Stimulated activated CD8-positive, alpha-beta memory T cell treated with anti-CD3 and anti-CD28 coated beads, Interleukin-4, amount 100 ng/mL, for 24 hours (primary cell): ENCODE measurements around the gene MED28.
"Not testable (repeated sequence)": the region's sequence is repeated elsewhere in the genome, so short reads cannot be mapped to it uniquely, and the experiment has no call there.

Experiments
- DNase-seq: peaks from one replicate; pipeline ENCODE4 v3.0.0-alpha.2; 2020; ENCODE audit warnings: low read depth

The MED28 gene, protein sequence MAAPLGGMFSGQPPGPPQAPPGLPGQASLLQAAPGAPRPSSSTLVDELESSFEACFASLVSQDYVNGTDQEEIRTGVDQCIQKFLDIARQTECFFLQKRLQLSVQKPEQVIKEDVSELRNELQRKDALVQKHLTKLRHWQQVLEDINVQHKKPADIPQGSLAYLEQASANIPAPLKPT

DNA sequence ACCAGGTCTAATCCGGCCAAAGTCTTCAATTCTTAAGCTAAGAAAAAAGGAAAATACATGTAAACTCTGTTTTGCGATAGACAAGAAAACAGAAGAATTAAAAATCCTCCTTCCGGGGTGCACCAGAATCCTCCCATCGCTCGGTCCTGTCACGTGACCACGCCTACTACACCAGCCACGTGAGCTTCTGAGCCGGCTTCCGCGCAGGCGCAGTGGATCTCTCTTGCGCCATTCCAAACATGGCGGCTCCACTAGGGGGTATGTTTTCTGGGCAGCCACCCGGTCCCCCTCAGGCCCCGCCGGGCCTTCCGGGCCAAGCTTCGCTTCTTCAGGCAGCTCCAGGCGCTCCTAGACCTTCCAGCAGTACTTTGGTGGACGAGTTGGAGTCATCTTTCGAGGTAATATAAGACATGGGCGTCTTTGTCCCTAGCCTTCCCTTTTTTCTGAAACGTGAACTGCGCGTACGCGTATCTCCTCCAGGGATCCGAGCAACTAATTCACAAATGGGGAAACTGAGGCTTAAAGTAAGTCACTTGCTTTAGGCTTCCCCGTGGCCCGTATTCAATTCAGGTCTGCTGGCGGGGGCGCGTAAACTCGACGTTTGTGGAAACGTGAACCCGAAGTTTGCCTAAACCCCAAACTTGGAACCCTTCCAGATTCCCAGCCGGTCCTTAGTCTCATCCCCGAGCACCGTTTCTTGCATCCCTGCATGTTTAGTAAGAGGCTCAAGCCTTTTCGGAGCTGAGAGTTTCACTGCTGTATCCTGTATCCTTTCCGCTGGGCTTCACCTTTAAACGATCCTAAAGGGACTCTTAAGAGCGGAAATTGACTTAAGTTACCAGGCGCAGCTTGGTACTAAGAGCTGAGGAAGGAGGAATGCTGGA is at the start of gene MED28:
Gene MED28 (plus strand): TSS at position 226 of the 884 bp plus-strand sequence. CDS start 14 bp downstream, at position 240.
- DNase-seq = peak; percentile 92

DNA sequence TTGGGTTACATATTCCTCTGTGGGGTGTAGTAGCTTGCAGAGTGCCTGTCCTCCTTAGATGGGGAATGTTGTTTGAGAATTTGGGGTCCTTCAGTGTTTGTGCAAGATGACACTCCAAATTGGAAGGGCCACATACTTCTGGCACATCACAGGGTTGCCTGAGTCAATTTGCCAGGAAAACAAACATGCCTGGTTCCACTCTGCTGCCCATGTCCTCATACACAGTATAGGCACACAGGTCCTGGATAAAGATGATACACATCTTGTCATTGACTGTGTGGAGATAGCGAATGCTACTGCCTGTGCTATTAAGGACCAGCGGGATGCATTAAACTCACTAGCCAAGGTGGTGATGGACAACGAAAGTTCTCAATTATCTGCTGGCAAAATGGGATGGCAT is 48.6 kb upstream of the MED28 start:
- no peak for DNase-seq

DNA sequence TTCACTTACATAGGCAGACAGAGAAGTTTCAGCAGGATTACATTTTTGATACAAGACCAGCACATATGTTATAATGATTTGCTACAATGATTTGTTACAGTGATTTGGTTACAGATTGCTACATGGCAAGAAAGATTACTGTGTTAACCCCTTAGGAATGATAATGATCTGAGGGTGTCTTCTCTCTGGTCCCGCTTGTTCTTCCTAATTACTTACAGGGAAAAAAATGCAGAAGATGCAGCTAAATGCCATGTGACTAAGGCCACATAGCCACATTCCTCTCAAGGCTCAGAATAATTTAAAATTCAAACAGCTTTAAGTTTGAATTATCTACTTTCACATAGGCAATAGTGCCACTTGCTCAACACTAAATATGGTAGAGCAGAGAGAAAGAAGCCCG is 47.2 kb upstream of the MED28 start:
- DNase-seq = no peak

DNA sequence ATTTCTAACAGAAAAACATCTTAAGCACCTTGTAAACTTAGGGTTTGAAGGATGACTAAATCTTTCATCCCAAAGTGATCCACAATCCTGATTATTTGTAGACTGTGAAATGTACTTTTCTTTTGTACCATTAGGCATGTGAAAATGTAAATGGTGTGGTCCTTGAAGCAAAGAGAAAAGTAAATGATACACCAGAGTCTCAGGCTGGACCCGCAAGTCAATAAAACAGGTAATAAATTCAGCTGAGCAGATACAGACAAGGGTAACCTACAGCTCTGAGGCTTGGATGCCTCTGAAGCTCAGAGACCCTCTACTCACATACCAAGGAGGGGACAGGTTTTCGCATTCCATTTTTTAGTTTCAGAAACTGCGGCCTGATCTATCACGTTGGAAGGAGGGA is 40.2 kb upstream of the MED28 start:
- no peak for DNase-seq

DNA sequence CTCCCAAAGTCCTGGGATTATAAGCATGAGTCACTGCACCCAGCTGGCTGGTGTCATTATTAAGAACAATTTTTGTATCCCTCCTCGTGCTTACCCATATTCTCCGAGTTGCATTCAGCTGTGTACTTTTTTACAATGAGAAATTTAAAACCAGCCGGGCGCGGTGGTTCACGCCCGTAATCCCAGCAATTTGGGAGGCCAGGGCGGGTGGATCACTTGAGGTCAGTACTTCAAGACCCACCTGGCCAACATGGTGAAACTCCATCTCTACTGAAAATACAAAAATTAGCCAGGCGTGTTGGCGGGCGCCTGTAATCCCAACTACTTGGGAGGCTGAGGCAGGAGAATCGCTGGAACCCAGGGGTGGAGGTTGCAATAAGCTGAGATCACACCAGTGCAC is 39.3 kb upstream of the MED28 start:
- not testable (repeated sequence) for DNase-seq

DNA sequence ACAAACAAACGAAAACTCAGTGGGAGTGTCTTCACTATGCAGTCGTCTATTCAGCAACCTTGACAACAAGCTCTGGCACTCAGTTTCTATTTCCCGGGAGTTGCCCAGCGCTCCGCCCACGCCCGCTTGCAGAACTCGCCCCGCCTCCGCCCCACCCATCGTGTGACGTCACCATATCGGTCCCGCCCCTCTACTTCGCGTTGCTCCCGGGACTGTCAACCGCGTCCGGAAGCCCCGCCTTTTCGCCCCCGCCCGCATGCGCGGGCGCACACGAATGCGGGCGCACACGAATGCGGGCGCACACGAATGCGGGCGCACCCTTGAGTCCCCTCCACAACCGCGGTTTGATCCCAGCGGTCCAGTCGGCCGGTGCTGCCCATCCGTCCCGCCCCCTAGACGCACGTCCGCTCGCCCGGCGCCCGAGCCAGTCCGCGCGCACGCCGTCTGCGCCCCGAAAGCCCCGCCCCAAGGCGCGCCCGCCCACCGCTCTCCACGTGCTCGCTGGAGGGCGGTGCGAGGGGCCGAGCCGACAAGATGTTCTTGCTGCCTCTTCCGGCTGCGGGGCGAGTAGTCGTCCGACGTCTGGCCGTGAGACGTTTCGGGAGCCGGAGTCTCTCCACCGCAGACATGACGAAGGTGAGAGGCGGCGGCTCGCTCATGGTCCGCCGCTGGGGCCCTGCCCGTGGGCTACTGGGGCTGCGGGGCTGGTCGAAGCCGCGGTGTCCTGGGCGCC is 37.3 kb upstream of the MED28 start, which contains the start of gene LAP3:
Gene LAP3 (plus strand): TSS at position 267 of the 733 bp plus-strand sequence. CDS start 268 bp downstream, at position 535.
- DNase-seq = peak; percentile 97

DNA sequence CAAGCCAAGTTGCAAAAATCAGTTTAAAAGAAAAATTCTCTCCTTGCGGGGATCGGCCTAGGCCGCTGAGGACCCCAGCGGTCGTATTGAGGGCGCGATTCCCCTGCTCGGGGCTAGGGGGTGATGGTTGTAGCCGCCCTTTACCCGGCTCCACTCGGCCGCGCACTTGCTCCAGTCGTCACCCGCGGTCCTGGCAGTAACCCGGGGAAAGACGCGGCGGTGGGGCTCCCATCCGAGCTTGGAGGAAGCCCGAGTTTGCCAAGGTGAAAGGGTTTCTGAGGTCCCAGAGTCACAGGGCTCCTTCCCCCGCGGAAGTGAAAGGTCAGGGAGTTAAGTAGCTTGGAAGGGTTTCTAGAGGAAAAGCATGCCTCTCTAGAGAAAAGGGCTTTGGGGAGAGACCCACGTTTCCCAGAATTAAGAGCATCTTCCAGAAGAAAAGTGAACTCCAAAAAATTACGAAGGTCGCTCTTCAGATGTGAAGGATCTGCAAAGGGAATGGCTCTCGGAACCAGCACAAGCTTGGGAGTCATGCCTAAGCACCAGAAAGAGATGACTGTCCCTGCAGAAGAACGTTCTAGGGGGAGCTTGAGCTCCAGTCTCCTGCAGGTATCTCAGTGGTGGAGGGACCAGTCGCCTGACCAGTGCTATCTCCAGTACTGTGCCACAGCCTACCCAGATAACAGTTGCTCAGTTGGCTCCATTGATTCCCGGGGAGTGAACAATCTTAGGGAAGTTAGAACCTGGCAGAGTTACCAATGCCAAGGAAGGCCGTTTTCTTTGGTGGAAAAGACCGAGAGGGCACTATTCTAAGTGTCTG is 36.6 kb upstream of the MED28 start:
- DNase-seq = peak; percentile 9

DNA sequence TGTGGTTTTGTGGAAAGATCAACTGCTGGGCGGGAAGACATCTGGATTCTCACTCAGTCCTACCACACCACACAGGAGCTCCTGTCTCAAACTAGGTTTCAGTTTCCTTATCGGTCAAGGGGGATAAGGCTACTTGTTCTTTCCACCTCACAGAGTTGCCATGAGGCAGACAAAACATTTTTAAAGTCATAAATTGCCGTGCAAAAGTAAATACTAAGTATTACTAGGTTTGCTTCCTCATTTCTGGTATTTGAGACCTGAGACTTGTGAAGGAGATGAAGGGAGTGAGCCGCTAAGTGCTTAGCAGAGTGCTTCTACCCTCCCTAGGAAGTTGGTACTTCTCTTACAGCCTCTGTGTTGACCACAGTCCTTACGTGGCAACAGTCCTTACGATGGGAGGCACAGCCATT is 36.0 kb upstream of the MED28 start:
- DNase-seq = no peak

DNA sequence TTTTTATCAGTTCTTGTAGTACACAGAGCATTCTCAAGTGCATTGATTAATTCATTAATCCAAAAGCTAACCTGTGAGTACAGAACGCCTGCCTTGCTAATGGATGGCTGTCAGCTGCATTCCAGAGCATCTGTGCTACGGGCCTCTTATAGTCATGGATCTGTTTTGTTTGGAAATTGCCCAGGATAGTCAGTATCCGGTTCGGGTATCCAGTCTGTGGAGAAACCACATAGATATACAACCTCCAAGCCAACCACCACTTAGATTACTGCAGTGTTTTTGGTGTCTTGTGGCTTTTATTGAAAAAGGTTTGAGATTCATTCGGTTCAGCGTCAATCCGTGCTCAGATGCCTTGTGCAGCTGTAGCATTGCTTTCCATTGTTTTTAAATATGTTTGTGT is 33.5 kb upstream of the MED28 start:
- DNase-seq = no peak

DNA sequence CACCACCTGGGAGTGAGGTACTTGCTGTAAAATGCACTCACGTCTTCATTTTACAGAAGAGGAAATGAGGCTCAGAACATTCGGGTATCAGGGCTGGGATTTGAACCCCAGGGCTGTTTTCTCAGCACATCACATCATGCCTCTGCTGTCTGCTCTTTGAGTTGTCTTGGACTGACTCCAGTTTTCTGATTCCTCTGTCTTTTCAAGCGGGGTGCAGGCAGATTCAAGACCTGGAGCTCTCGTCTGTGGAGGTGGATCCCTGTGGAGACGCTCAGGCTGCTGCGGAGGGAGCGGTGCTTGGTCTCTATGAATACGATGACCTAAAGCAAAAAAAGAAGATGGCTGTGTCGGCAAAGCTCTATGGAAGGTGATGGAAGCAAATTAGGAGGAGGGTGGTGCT is 31.2 kb upstream of the MED28 start:
- DNase-seq = no peak

DNA sequence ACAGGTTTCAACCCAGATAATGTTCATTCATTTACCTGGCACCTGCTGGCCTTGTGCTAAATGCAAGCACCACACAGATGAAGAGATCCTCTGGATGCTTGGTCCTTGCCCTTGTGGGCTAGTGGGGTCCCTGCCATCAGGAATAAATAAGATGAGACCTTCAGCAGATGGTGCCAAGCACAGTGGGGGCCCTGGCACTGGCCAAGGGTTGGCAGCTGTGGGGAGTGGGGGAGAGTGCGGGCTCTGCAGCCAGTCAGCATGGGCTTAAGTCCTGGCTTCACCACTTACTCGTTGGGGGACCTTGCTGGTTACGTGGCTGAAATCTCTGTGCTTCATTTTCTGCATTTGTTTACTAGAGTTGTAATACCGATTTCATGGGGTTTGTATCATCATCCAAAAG is 30.5 kb upstream of the MED28 start:
- DNase-seq = no peak

DNA sequence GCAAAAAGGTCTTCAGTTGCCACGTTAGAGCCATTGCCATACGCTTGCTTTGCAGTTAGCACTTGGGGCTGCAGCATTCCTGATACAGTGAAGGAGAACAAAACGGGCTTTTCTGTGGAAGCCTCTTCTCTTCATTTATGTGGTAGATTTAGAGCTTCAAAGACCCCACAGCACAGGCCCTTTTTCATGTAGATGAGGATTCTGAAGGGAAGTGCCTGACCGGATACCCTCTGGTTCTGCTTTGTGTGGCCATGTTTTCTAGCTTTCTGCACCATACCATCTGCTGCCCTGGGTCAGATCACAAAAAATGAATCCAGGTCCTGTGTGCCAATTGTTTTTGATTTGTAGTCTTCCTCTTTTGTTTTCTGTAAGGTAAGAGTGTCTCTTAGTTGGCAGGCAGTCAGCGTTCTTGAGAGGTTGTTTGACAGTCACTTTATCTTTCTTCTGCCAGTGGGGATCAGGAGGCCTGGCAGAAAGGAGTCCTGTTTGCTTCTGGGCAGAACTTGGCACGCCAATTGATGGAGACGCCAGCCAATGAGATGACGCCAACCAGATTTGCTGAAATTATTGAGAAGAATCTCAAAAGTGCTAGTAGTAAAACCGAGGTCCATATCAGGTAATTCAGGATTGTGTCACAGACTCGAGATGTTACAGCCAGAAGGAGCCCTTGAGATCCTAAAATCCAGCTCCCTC is 29.8 kb upstream of the MED28 start:
- no peak for DNase-seq

DNA sequence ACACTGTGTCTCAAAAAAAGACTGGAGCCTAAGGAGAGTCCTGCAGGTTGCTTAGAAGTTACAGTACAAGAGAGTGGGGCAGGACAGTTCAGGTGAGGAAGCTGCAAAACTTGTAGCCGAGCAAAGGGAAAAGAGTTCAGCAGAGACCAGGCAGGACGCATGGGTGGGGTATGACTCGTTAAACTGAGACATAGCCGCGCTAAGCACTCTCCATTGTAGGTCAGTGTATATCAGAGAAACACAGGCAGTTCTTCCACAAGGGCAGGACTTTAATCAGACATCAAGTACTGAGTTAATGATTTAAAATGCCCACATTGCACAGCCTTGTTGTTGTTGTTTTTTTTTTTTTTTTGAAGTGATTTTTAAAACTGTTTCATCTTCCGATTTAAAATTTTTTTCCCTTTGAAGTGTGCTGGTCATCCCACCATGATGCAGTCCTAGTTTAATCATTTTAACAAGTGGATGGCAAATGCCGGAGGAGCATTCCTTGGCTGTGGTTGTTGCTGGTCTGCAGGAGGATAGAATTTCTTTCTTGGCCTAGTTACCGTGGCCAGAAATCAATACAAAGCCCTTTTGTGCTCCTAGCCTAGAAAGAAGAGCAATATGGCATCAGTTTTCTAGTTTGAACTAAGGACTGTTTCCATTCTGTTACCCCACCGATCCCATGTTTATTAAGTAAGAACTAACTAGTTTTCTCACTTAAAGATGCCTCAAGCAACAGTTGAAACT is 27.2 kb upstream of the MED28 start:
- DNase-seq = no peak

DNA sequence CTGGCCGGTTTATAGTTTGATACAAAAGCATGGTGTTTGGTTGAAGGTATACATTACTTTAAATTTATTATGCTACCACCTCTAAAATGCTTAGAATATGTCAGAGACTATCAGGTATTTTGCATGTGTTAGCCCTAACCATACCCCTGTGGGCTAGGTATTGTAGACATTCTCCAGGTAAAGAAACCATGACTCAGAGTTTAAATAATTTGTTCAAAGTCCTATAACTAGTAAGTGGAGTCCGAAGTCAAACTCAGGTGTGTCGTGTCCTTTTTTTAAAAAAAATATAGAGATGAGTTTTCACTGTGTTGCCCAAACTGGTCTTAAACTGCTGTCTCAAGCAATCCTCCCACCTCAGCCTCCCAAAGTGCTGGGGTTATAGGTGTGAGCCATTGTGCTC is 25.1 kb upstream of the MED28 start:
- no peak for DNase-seq

DNA sequence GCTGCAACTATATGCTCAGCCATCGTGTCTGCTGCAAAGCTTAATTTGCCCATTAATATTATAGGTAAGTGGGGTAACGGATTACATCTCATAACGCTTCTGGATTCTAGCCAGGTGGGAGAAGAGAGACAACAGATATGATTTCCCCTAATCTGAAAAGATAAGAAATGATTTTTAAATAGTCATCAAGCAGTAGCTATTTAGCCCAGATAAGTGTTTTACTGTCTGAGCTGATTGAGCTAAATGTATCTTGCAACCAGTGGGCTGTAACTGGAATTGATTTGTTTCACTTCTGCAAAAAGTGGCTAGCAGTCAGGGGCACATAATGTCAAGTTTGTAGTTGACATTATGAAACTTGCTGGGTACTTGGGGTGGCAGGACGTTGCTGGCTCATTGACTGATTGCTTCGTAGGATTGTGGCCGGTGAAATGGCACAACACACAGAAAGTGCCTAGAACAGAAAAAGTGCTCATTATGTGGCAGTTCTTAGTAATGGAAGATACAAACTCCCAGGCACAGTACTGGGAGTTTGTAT is 18.9 kb upstream of the MED28 start:
- DNase-seq = no peak

DNA sequence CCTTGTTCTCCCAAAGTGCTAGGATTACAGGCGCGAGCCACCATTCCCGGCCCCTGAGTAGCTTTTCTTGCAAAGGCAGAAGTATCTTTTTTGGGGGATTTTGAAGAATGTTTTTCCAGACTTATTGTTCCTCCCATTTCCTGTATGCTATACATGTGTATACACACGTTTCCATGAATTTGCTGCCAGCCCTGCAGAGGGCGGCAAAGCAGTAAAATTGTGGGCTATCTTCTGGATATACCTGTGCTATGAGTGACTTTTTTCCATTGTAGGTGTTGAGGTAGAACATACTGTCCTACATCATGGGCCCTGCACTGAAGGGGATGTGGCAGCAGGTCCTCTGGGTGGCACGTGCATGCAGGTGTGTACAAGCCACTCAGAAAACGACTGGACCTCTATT is 16.9 kb upstream of the MED28 start:
- no peak for DNase-seq

DNA sequence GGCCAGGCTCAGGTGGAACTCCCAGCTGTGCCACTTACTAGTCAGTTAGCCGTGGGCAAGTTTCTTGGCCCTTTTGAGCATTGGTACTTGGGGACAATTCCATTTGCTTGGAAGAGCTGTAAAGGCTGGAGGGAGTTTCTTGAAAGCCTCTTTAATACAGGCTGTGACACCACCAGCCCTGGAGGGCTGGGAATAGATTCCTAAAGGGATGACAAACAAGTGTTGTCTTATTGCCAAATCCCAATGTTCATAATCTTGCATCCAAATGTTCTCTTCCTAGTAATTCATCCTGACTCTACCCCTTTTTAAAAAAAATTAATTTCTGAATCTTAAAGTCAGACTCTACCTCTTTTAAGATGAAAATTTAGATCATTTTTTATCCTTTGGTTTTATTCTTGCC is 14.6 kb upstream of the MED28 start:
- no peak for DNase-seq

DNA sequence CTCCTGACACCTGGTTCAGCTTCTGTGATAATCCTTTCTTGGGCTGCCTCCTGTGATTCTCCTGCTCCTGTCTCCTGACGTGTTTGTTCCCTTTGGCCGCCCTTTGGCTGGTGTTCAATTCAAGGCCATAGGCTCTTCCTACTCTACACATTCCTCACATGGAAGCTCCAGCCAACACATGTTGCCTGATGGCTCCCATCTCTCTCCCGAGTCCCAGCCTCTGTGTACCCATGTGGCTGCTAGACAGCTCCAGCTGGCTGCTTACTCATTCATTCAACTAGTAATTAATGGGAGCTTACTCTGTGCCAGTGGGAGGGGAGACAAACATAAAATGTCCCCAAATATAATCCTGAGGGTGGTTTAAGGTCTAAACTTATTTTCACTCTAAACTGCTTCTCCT is 9.2 kb upstream of the MED28 start:
- DNase-seq = no peak

DNA sequence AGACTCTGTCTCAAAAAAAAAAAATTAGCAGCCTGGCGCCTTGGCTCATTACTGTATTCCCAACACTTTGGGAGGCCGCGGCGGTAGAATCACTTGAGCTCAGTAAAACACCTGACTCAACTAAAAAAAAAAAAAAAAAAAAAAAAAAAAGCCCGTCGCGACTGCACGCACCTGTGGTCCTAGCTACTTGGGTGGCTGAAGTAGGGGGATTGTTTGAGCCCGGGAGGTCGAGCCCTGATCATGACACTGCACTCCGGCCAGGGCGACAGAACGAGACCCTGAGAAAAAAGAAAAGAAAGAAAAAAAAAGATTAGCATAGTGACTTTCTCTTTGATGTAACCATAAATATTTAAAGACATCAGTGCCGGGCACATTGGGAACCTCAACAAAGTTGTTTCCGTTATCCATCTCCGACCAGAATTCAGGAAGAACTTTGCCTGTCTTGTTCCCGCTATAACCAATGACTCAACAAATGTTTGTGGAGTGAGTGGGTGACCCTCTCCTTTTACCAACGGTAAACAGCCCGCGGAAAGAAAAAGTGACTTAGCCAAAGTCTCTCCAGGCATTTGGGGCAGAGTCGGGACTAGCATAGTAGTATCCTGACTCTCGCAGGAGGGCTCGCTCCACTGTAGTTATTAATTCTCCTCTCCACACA is 553 bp upstream of the MED28 start:
- DNase-seq = no peak

DNA sequence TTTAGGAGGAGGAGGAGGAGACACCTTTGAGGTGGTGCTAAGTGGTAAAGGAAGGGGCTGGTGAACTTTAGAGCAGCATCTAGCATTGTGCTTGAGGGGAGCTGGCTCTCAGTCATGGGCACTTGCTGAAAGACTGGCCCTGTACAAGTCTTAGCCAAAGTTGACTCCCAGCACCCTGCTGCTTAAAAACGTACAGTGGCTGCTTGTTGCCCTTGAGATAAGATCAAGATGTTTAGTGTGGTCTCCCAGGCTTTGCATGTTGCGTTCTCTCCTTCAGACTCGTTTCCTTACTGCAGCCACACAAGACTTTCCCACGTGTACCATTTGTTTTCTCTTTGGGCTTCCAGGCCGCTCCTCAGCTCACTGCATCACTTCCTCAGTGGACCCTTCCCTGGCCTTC is 1.8 kb downstream of the MED28 start:
- DNase-seq = no peak
